Activated T-cell treated with anti-CD3 and anti-CD28 coated beads for 1 hour (primary cell): Measurements from ENCODE around the gene TBX4.

Experiments used
- DNase-seq: peaks from one replicate; pipeline ENCODE4 v3.0.0-alpha.2; 2020; ENCODE audit warnings: low read depth

TBX4 gene

DNA sequence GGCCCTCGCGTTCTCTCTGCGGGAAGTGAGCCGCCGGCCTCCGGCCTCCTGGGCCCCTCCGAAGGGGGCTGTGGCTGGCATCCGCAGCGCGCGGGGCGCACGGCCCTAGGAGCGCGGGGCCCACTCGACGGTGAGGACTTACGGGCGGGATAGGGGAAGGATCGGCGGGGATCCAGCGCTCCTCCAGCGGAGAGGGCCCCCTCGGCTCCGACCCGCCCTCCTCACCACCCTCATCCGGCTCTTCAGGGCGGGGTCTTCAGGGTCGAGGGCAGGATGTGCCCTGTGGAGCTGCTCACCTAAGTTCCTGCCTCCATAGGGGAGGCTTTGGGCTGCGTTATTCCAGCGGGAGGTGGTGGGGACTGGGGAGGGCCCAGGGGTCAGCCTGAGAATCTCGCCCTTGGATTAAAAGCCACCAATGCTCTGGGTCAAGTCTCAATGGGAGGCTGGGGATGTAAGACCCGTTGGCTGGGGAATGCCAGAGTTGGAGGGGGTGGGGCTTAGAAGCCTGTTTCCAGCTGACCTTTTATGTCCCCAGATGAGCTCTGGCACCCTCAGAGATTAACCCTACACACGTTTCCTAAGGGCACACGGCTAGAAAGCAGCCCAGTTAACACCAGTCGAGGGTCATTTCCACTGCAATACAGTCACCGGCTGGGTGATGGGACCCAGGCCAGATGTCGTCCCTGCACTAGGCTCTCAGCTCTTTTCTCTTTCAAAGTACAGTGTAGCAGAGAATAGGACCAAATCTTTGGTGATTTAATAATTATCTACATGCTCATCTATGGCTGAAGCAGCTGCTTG, 39.2 kb upstream of the TBX4 start:
- no peak for DNase-seq

DNA sequence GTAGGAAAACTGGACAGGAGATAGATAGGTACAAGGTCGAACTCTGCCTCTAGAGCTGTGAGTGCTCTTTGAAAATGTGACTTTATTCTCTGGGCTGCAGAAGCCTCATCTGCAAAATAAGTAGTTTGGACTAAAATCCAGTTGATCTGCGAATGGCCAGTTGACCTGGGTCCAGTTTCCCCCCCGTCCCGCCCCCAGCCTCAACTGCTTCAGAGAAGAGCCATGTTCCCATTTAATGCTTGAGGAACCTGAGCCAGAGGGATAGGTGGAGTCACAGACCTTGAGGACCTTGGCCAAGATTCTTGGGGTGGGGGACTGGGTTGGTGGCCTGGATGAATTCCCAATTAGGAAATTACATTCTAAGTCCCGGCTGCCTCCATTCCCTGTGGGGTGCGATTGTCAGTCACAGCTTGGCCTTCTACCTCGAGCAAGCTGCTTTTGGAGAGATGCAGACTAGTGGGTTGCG, 38.5 kb upstream of the TBX4 start:
- DNase-seq: no peak

DNA sequence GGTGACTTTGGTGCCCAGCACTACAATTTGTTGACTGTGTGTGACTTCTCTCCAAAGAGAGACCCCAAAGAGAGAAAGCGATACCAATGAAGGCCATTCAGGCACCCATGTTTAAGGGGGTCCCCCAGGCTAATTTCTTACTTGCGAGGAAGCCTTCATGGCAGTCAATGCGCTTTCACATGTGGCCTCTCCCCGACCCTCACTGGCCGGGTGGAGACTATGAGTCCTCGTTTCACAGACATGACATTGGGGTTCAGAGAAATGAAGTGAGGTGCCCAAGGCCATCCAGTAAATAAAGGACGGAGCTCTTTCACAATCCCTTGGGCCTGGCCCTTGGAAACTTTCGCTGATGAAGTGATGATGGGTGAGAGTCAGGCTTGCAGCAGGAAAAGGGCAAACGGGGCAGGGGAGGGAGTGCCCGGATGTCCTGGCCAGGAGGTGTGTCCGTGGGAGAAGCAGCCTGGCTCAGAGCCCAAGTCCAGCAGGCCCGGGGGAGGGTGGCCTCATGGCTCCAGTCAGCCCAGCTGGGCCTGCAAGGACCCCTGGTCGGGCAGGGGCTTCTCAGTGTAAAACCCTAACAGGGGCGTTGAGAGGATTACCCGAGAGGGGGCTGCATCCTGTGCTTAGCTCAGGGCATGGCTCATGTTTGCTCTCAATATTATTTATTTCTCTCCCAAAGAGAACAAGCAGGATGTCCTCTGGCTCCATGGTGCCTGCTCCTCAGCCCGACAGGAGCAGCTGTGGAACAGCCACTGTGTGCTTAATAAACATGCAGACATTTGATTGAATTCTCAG, 37.9 kb upstream of the TBX4 start:
- no peak for DNase-seq

DNA sequence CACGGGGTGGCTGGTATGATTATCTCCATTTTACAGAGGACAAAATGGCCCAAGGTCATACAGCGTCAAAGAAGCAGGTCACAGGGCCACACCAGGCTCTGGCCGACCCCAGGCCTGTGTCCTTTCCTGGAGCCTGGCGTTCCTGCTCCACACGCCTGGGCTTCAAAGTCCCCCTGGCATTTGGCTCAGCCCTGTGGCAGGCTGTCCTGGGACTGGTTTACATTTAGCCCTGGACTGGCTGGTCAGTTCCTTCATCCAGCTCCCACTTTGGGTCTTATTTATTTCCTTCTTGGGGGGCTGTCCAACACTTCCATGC, 37.3 kb upstream of the TBX4 start:
- no peak for DNase-seq

DNA sequence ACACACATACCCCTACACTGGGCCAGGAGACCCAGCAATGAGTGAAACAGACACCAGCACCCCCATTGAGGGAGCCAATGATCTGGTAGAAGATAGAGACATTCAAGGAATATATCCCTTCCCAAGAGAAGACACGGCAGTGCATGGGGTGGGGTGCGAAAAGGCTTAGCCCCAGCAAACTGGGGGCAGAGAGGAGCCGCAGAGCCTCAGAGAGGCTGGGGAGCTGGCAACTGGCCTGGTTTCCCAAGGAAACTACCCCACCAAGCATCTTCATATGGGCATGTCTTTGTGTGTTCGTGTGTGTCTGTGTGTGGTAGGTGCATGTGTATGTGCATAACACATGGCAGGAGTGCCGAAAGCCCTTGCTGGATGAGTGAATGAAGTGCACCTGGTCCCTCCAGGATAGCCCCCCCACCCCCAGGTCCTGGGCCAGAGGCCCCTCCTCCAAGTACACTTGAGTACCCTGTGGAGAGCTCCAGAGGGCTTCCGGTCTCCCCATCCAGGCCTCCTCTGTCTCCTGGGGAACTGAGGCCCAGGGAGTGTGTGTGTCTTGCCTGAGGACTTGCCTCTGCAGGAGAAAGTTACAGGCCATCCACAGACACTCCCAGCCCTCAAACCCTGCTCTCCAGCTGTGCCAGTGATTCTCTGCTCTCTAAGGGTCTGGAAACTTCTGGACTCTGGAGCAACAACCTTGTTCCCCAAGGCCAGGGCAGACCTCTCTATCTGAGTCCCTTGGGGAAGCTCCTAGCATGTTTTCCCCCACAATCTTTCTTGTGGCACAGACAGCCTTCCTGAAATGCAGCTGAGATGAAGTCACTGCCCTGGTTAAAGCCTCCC, 36.6 kb upstream of the TBX4 start:
- no peak for DNase-seq

DNA sequence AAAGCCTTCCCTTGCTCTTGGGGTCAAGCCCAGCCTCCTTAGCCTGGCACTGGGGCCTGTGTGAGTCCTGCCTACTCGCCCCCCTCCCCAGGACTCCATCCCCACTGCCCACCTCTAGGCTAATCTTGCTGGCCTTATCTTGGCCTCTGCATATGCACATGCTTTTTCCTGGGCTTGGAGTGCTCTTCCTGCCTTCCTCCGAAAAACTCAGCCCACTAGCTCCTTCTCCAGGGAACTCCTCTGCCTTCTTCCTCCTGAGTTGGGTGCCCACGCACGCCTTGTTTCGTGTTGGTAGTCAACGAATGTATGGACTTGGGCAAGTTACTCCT, 36.0 kb upstream of the TBX4 start:
- no peak for DNase-seq

DNA sequence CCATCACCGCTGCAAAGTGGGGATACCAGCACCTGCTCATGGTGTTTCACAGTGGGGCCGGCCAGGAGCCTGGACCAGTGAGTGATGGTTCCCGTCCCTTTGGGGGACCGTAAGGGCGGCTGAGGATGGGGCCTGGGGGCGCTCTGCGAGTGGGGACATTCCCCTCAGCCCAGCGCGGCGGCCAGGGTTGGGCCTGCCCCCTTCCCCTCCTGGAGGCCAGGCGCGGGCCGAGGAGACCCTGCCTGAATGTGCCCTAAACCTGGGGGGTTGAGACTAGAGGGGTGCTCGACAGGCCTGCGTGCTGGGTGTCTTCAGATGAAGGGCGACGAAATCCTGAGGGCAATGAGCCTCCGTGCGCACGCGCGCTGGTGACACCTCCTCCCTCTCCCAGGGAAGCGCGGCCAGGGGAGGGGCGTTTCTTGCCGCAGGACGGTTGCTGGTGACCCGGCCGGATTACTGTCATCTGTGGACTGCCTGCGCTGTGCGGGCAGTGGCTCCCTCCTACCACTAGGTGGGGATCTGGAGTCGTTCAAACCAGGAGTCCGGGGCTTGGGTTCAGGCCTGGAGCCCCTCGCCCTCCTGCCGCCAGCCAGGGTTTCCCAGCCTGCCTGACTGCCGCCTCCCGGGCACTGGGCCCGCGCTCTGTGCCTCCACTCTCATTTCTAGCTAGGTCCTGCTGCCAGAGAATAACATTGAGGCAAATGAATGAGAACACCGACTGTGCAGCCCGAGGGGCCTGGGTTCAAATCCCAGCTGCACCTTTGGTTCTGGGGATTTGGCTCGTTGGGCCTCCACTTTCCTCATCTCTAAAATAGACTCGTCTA, 35.5 kb upstream of the TBX4 start:
- peak; percentile 45 for DNase-seq

DNA sequence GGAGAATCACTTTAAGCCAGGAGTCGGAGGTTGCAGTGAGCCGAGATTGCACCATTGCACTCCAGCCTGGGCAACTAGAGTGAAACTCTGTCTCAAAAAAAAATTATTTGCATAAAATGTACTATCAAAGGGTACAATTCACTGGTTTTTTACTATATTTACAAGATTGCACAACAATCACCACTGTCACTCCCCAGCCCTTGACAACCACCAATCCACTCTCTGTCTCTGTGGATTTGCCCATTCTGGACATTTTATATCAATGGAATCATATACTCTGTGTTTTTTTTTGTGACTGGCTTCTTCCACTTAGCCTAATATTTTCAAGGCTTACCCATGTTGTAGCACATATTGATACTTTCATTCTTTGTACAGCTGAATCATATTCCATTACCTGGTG, 33.8 kb upstream of the TBX4 start:
- DNase-seq: no peak

DNA sequence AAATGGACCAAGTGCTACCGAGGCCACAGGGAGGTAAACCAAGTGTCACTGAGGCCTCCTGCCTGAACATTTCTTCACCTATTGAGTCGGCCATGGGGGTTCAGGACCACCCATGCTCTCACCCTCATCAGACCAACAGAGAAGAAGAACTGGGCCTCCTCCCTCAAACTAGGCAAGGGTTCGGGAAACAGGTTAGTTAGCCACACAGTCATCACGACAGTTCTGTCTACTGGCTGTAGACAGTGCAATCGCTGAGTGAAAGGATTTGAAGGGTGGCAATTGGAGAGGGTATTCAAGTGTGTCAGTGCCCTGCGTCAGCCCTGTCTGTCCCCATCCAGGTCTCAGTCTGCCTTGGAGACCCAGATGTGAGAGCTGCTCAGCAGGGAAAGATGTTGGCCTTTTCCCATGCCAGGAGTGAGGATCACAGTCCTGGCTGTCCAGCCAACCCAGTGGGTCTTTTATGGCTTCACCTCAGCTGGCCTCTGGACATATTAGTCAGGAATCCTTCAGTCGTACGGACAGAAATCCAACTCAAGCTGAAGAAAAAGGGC, 32.7 kb upstream of the TBX4 start:
- no peak for DNase-seq

DNA sequence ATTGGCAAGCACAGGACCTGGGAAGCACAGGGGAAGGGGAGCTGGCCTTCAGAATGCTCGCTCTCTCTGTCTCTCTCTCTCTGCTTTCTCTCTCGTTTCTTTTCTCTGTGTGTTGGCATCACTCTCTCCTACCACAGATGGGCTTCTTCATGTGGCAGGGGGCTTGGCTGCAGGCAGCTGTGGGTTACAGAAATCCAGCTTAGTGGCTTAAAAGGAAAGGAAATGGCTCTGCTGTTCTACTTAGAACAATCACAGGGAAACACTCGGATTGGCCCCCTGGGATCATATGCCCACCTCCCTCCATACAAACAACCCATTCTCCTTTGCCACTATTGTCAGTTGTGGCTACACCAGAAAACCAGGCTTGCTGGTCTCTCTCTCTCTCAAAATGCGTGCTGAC, 32.2 kb upstream of the TBX4 start:
- no peak for DNase-seq

DNA sequence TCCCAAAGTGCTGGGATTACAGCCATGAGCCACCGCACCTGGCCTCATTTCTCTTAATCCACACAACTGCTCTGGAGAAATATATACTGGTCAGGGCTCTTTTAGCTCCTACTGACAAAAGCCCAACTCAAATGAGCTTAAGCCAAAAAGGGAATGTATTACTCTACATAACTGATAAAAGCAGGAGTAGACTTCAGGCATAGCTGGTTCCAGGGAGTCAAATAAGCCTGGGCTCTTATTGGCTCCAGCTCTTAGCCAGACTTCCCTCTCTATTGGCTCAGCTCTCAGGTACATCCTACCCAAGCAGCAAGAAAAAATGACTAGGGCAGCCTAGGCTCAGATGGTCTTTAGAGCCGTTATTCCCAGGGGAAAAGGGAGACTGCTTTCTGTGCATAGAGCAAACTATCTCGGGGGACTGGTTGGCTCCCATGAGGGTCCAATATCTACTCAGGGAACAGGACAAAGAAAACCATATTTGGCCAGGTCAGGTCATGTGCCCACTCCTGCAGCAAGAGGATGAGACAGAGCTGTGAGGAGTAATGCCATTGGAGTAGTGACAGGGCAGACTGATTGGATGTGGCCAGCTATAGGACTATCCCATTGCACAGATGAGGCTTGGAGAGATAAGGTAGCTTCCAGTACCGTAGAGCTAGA, 31.4 kb upstream of the TBX4 start:
- DNase-seq: no peak

DNA sequence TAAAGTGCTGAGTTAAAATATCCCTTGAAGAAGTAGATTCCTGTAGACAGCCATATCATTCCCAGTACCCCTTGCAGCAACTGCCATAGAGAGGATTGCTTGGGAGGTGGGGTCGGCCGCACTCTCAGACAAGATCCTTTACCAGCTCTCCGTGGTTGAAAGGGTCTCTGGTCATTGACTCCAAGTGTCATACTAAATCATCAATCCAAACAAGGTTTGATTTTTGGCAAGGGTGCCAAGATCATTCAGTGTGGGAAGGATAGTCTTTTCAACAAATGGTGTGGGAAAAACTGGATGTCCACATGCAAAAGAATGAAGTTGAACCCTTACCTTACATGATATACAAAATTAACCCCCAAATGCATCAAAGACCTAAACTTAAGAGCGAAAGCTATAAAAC, 30.8 kb upstream of the TBX4 start:
- DNase-seq: no peak

DNA sequence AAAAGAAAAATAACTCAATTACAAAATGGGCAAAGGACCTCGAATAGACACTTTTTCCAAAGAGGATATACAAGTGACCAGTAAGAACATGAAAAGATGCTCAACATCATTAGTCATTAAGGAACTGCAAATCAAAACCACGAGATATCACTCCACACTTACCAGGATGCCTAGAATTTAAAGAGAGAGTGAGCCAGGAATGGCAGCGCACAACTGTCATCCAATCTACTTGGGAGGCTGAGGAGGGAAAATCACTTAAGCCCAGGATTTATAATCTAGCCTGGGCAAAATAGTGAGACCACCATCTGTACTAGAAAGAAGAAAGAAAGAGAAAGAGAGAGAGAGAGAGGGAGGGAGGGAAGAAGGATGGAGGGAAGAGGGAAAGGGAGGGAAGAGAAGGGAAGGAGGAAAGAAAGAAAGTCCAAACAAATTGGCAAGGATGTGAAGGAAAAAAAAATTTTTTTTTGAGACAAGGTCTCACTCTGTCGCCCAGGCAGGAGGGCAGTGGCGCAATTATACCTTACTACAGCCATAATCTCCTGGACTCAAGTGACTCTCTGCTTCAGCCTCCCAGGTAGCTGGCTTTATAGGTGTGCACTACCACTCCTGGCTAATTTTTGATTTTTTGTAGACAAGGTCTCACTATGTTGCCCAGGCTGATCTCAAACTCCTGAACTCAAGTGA, 30.0 kb upstream of the TBX4 start:
- no peak for DNase-seq

DNA sequence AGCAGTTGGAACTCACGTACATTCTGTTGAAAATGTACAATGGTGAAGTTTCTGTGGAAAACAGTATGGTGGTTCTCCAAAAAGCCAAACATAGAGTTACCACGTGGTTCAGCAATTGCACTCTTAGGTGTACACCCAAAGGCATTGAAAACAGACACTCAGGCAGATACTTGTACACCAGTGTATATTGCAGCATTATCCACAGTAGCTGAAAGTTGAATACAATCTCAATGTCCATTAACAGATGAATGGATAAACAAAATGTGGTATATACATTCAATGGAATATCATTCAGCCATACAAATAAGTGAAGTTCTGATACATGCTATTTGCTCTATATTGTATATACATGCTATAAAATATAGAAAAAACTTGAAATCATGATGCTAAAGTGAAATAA, 29.4 kb upstream of the TBX4 start:
- no peak for DNase-seq

DNA sequence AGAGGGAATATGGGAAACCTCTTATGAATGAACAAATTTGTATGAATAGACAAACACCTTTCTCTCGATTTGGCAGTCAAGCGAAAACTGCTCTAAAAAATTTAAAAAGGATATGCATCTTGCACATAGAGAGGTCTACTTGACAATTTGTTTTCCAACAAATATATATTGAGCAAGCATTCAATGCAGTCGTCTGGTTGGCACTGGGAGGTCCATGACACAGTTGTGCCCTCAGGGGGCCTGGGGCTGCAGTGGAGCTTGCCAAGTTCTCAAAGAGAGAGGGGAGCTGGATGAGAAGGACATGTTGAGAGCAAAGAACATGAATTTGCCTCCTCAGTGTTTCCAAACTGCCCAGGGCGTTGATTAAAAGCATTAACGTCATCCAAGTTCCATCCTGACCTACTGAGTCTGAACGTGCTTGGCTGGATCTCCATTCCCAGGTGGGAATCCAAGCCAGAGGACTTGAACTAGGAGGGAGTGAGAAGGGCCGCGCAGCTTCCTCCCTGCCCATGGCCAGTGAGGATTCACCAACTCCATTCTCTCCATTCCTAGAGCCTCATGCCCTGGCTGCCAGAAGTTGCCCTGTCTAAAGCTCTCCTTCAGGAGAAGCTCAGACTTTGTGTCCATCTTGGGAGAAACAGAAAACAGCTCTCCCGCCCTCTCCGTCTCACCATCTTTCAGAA, 28.1 kb upstream of the TBX4 start:
- DNase-seq: no peak

DNA sequence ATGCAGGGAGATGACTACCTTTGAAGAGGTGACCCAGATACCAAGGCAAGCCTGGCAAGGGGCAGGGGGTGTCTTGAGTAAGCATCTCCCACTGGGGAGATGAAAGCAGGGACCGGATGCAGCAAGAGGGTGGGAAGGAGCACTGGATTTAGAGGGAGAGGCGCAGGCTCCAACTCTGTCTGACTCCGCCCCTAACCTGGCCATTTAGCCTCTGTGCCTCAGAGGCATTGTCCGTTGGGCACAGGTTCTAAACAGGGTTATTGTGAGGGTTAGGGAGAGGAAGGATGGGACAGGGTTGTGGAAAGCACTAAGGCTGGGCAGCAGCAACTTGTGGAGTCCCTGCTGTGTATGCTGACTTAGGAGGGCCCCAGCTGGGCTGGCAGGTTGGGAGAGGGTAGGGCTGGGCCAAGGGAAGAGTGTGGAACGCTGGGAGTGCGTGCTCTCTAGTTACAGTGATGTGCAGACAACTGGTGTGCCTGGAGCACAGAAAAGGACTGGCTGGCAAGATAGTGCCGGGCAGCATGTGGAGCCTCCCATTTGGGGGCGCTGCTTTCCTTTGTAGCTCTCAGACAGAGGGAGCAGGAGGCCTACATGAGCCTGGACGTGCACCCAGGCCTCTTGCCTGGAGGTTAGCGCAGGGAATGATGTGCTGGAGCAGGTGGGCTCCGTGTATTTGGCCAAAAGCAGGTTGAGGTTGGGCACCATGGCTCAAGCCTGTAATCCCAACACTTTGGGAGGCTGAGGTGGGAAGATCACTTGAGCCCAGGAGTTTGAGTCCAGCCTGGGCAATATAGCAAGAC, 26.3 kb upstream of the TBX4 start:
- no peak for DNase-seq

DNA sequence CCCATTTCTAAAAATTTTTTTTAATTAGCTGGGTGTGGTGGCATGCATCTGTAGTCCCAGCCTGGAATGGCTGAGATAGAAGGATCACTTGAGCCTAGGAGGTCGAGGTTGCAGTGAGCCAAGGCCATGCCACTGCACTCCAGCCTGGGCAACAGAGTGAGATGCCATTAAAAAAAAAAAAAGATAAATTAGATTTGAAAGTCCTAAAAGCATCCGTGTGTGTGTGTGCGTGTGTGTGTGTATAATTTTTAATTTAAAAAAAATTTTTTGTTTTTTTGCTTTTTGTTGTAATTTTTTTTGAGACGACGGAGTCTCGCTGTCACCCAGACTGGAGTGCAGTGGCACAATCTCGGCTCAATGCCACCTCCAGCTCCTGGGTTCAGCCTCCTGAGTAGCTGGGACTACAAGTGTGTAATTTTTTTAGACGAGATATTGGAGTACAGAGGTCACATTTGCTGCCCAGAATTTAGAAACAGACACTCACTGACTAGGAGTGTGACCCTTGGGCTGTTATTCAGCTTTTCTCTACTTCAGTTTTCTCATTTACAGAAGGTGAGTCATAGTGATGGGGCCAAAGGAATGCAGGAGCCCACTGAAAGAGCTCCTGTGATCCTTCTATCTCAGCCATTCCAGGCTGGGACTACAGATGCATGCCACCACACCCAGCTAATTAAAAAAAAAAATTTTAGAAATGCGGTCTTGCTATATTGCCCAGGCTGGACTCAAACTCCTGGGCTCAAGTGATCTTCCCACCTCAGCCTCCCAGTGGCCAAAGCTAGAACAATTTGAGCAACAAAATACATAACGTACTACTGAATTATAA, 25.5 kb upstream of the TBX4 start:
- DNase-seq: no peak

DNA sequence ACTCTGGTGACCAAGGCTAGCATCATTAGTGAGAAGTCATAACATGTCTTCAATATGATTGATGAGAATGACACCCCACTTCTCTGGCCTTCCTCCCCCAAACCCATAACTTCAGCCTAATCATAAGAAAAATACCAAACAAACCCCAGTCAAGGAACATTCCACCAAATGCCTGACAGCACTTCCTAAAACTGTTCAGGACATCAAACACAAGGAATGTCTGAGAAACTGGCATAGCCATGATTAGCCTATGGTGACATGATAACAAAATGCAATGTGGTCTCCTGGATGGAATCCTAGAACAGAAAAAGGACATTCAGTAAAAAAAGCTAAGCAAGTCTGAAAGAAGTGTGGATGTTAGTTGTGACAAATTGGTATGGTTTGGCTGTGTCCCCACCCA, 24.7 kb upstream of the TBX4 start:
- DNase-seq: no peak
